ENCODE data around the gene PARD3.
"Not testable (repeated sequence)": the region's sequence is repeated elsewhere in the genome, so short reads cannot be mapped to it uniquely, and the experiment has no call there.

DNA sequence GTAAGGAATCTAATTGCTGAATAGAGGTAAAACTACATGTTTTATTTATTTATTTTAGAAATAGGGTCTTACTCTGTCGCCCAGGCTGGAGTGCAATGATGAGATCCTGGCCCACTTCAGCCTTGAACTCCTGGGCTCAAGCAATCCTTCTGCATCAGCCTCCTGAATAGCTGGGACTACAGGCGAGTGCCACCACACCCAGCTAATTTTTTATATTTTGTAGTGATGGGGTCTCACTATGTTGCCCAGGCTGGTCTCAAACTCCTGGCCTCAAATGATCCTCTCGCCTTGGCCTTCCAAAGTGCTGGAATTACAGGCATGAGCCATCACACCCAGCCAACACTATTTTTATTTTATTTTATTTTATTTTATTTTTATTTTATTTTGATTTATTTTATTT is 170.3 kb downstream of the PARD3 start:
- TF ChIP-seq, protein P1, sequence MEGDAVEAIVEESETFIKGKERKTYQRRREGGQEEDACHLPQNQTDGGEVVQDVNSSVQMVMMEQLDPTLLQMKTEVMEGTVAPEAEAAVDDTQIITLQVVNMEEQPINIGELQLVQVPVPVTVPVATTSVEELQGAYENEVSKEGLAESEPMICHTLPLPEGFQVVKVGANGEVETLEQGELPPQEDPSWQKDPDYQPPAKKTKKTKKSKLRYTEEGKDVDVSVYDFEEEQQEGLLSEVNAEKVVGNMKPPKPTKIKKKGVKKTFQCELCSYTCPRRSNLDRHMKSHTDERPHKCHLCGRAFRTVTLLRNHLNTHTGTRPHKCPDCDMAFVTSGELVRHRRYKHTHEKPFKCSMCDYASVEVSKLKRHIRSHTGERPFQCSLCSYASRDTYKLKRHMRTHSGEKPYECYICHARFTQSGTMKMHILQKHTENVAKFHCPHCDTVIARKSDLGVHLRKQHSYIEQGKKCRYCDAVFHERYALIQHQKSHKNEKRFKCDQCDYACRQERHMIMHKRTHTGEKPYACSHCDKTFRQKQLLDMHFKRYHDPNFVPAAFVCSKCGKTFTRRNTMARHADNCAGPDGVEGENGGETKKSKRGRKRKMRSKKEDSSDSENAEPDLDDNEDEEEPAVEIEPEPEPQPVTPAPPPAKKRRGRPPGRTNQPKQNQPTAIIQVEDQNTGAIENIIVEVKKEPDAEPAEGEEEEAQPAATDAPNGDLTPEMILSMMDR (IDR thresholded peaks at IDR 0.05 in 2 of 3, conservative IDR thresholded peaks at IDR 0.05 in 1 of 3; ENCODE audit: borderline replicate concordance in 1 of 3, insufficient read depth in 1 of 3, low read depth in 2 of 3, low read length in 2 of 3) = not testable (repeated sequence)
- TF ChIP-seq EZH2phosphoT487 (IDR thresholded peaks at IDR 0.05; ENCODE audit: borderline replicate concordance); REST (IDR thresholded peaks at IDR 0.05; ENCODE audit: low read depth); EZH2 (IDR thresholded peaks at IDR 0.05); POLR2A (IDR thresholded peaks at IDR 0.05; ENCODE audit: borderline replicate concordance, extremely low read depth, insufficient read depth, insufficient read length); ZNF274 (IDR thresholded peaks at IDR 0.05; ENCODE audit: low read depth, low read length); TCF7L2 (IDR thresholded peaks at IDR 0.05; ENCODE audit: borderline replicate concordance, extremely low read depth, insufficient read depth, insufficient read length); FOSL1 (IDR thresholded peaks at IDR 0.05; ENCODE audit: low read depth); JUND (IDR thresholded peaks at IDR 0.05); EGR1 (IDR thresholded peaks at IDR 0.05; ENCODE audit: low read depth): not testable (repeated sequence)
- TF ChIP-seq, protein P2, sequence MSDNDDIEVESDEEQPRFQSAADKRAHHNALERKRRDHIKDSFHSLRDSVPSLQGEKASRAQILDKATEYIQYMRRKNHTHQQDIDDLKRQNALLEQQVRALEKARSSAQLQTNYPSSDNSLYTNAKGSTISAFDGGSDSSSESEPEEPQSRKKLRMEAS (IDR thresholded peaks at IDR 0.05) = not testable (repeated sequence)
- TF ChIP-seq, protein P3, sequence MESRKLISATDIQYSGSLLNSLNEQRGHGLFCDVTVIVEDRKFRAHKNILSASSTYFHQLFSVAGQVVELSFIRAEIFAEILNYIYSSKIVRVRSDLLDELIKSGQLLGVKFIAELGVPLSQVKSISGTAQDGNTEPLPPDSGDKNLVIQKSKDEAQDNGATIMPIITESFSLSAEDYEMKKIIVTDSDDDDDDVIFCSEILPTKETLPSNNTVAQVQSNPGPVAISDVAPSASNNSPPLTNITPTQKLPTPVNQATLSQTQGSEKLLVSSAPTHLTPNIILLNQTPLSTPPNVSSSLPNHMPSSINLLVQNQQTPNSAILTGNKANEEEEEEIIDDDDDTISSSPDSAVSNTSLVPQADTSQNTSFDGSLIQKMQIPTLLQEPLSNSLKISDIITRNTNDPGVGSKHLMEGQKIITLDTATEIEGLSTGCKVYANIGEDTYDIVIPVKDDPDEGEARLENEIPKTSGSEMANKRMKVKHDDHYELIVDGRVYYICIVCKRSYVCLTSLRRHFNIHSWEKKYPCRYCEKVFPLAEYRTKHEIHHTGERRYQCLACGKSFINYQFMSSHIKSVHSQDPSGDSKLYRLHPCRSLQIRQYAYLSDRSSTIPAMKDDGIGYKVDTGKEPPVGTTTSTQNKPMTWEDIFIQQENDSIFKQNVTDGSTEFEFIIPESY (IDR thresholded peaks at IDR 0.05; ENCODE audit: extremely low read depth, insufficient replicate concordance, low read length) = not testable (repeated sequence)

Measured in HCT116 (cell line).